Measurements from ENCODE around the gene SPOCD1.

SPOCD1 gene

DNA sequence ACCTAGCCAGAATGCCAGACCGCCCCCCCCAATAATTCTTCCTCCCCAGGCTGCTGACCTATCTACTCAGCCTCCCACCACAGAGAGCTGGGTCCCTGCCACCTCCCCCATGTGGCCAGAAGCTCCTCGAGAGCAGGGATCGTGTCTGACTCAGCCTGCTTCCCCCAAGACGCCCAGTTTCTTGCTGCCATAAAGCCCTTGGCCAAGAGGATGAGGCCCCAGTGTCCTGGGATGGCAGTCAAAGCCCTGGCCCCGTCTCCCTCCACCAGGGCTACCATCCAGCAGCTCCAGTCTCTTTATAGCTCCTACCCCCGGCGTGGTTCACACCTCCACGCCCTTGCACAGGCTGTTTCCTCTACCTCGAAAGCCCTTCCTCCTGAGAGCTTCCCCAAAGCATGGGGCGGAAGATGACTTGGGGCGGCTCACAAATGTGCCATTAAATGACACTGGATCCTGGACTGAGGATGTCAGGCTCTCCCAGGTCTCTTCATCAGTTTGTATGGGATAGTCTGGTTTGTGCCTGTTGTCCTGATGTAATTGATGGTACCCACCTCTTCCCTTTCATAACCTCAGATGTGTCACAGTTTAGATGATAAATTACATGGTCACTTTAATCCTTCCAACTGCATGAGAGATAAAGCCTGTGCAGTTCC, 64.8 kb downstream of the SPOCD1 start:
- Histone ChIP-seq H3K9me3 (ENCODE audit: control insufficient read depth, insufficient read depth, low read depth, low read length) (no peaks in the 10 kb centered on the region), H3K4me1 (ENCODE audit: control insufficient read depth, insufficient read depth, low read length) (no peaks in the 10 kb centered on the region; the same call in 1 of the 2 replicates), H3K4me3 (ENCODE audit: low read depth, low read length) (no peak overlapping the region), H3K36me3 (ENCODE audit: control insufficient read depth in 2 of 2, insufficient read depth in 1 of 2, low read length in 2 of 2) (peaks cover 0 to 8% of the 10 kb centered on the region in 2 experiments; a peak in 1 of 3 replicates), H3K27ac (ENCODE audit: extremely low read depth, low read depth, low read length) (no peak overlapping the region)
- POLR2A ChIA-PET = no interaction called here
- CTCF ChIA-PET = interaction anchor here (0.6 to 1.5 kb wide), 4 partner anchors 29 to 350 kb away, joined by 3 to 6 read pairs (median 4); no protein-coding TSS in a partner anchor
- TF ChIP-seq, protein P1, sequence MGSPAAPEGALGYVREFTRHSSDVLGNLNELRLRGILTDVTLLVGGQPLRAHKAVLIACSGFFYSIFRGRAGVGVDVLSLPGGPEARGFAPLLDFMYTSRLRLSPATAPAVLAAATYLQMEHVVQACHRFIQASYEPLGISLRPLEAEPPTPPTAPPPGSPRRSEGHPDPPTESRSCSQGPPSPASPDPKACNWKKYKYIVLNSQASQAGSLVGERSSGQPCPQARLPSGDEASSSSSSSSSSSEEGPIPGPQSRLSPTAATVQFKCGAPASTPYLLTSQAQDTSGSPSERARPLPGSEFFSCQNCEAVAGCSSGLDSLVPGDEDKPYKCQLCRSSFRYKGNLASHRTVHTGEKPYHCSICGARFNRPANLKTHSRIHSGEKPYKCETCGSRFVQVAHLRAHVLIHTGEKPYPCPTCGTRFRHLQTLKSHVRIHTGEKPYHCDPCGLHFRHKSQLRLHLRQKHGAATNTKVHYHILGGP (tag by site-specific recombination; IDR thresholded peaks at IDR 0.05) = peak; percentile 38; the same call in 1 of the 2 replicates
- TF ChIP-seq, protein P2, sequence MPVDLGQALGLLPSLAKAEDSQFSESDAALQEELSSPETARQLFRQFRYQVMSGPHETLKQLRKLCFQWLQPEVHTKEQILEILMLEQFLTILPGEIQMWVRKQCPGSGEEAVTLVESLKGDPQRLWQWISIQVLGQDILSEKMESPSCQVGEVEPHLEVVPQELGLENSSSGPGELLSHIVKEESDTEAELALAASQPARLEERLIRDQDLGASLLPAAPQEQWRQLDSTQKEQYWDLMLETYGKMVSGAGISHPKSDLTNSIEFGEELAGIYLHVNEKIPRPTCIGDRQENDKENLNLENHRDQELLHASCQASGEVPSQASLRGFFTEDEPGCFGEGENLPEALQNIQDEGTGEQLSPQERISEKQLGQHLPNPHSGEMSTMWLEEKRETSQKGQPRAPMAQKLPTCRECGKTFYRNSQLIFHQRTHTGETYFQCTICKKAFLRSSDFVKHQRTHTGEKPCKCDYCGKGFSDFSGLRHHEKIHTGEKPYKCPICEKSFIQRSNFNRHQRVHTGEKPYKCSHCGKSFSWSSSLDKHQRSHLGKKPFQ (tag by site-specific recombination; IDR thresholded peaks at IDR 0.05) = 0 out of 2 replicates have a peak, but pooled peaks have one; percentile 30
- TF ChIP-seq ZBTB48 (tag by site-specific recombination; IDR thresholded peaks at IDR 0.05) (peak; percentile 26; the same call in 1 of the 2 replicates), ZNF707 (tag by site-specific recombination; IDR thresholded peaks at IDR 0.05) (no peak), ZFHX2 (tag by site-specific recombination; conservative IDR thresholded peaks at IDR 0.05) (peak; percentile 34), ZNF48 (tag by site-specific recombination; IDR thresholded peaks at IDR 0.05) (no peak), SP7 (tag by site-specific recombination; IDR thresholded peaks at IDR 0.05) (peak; percentile 64)
- TF ChIP-seq, protein P3, sequence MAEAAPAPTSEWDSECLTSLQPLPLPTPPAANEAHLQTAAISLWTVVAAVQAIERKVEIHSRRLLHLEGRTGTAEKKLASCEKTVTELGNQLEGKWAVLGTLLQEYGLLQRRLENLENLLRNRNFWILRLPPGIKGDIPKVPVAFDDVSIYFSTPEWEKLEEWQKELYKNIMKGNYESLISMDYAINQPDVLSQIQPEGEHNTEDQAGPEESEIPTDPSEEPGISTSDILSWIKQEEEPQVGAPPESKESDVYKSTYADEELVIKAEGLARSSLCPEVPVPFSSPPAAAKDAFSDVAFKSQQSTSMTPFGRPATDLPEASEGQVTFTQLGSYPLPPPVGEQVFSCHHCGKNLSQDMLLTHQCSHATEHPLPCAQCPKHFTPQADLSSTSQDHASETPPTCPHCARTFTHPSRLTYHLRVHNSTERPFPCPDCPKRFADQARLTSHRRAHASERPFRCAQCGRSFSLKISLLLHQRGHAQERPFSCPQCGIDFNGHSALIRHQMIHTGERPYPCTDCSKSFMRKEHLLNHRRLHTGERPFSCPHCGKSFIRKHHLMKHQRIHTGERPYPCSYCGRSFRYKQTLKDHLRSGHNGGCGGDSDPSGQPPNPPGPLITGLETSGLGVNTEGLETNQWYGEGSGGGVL (tag by site-specific recombination; IDR thresholded peaks at IDR 0.05) = peak; percentile 85
- TF ChIP-seq, protein P4, sequence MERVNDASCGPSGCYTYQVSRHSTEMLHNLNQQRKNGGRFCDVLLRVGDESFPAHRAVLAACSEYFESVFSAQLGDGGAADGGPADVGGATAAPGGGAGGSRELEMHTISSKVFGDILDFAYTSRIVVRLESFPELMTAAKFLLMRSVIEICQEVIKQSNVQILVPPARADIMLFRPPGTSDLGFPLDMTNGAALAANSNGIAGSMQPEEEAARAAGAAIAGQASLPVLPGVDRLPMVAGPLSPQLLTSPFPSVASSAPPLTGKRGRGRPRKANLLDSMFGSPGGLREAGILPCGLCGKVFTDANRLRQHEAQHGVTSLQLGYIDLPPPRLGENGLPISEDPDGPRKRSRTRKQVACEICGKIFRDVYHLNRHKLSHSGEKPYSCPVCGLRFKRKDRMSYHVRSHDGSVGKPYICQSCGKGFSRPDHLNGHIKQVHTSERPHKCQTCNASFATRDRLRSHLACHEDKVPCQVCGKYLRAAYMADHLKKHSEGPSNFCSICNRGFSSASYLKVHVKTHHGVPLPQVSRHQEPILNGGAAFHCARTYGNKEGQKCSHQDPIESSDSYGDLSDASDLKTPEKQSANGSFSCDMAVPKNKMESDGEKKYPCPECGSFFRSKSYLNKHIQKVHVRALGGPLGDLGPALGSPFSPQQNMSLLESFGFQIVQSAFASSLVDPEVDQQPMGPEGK (tag by site-specific recombination; IDR thresholded peaks at IDR 0.05) = 0 out of 2 replicates have a peak, but pooled peaks have one; percentile 10

DNA sequence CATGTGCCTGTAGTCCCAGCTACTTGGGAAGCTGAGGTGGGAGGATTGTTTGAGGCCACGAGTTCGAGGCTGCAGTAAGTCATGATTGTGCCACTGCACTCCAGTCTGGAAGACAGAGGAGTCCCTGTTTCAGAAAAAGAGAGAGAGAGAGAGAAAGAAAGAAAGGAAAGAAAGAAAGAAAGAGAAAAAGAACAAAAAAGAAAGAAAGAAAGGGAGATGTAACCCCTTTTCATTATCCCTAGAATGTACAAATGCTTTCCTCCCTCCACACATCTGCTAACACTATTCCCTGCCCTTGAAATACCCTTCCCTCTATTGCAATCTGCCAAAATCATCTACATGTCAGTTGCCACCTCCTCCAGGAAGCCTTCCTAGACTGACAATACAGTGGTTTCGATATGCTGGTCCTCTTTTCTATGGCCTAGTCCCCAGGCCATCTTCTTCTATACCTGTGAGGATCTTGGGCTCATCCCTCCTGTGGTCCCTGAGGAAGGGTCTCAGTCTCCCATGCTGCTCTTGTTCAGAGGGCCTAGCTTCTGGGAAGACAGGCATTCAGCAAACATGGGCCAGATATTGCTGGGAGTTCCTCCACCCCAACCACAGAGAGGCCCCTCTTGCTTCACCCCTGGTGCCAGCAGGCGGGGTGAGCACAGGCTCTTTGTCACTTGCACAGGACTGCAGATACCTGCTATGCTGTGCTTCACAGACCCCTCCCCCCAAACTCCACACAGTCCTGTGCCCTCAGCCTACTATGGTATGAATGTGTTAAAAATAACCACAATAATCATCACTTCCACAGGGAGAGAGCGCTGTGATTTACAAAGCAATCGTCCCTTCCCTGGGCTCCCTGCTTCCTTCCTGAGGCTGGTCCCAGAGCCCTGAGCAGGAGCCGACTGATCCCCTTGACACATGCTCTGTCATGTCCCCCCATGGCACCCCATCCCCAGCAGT, 65.8 kb downstream of the SPOCD1 start:
- H3K9me3 ChIP-seq (ENCODE audit: control insufficient read depth, insufficient read depth, low read depth, low read length) = no peaks in the 10 kb centered on the region
- ChIA-PET CTCF (interaction anchor here (0.7 to 2.4 kb wide), 2 partner anchors 85 to 355 kb away, joined by 3 to 9 read pairs; no protein-coding TSS in a partner anchor), POLR2A (interaction anchor here (1.1 kb wide), 1 partner anchor 10 kb away, joined by 7 read pairs; no protein-coding TSS in a partner anchor)
- no peak overlapping the region for H3K27ac ChIP-seq (ENCODE audit: extremely low read depth, low read depth, low read length)
- H3K36me3 ChIP-seq (ENCODE audit: control insufficient read depth in 2 of 2, insufficient read depth in 1 of 2, low read length in 2 of 2) = no peaks in the 10 kb centered on the region
- no peaks in the 10 kb centered on the region; the same call in 1 of the 2 replicates for H3K4me1 ChIP-seq (ENCODE audit: control insufficient read depth, insufficient read depth, low read length)
- H3K4me3 ChIP-seq (ENCODE audit: low read depth, low read length) = no peak overlapping the region
- TF ChIP-seq RBAK (tag by site-specific recombination; IDR thresholded peaks at IDR 0.05) (no peak), PRDM1 (tag by site-specific recombination; IDR thresholded peaks at IDR 0.05) (peak; percentile 73), ZNF76 (tag by site-specific recombination; IDR thresholded peaks at IDR 0.05; ENCODE audit: borderline replicate concordance, low read depth) (no peak), KLF8 (tag by site-specific recombination; IDR thresholded peaks at IDR 0.05) (no peak), ZNF114 (tag by site-specific recombination; IDR thresholded peaks at IDR 0.05) (no peak)
- TF ChIP-seq, protein P5, sequence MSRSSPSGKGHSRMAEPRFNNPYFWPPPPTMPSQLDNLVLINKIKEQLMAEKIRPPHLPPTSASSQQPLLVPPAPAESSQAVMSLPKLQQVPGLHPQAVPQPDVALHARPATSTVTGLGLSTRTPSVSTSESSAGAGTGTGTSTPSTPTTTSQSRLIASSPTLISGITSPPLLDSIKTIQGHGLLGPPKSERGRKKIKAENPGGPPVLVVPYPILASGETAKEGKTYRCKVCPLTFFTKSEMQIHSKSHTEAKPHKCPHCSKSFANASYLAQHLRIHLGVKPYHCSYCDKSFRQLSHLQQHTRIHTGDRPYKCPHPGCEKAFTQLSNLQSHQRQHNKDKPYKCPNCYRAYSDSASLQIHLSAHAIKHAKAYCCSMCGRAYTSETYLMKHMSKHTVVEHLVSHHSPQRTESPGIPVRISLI (tag by site-specific recombination; IDR thresholded peaks at IDR 0.05) = no peak
- TF ChIP-seq, protein P6, sequence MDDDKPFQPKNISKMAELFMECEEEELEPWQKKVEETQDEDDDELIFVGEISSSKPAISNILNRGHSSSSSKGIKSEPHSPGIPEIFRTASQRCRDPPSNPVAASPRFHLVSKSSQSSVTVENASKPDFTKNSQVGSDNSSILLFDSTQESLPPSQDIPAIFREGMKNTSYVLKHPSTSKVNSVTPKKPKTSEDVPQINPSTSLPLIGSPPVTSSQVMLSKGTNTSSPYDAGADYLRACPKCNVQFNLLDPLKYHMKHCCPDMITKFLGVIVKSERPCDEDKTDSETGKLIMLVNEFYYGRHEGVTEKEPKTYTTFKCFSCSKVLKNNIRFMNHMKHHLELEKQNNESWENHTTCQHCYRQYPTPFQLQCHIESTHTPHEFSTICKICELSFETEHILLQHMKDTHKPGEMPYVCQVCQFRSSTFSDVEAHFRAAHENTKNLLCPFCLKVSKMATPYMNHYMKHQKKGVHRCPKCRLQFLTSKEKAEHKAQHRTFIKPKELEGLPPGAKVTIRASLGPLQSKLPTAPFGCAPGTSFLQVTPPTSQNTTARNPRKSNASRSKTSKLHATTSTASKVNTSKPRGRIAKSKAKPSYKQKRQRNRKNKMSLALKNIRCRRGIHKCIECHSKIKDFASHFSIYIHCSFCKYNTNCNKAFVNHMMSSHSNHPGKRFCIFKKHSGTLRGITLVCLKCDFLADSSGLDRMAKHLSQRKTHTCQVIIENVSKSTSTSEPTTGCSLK (tag by site-specific recombination; IDR thresholded peaks at IDR 0.05) = no peak
- TF ChIP-seq, protein P7, sequence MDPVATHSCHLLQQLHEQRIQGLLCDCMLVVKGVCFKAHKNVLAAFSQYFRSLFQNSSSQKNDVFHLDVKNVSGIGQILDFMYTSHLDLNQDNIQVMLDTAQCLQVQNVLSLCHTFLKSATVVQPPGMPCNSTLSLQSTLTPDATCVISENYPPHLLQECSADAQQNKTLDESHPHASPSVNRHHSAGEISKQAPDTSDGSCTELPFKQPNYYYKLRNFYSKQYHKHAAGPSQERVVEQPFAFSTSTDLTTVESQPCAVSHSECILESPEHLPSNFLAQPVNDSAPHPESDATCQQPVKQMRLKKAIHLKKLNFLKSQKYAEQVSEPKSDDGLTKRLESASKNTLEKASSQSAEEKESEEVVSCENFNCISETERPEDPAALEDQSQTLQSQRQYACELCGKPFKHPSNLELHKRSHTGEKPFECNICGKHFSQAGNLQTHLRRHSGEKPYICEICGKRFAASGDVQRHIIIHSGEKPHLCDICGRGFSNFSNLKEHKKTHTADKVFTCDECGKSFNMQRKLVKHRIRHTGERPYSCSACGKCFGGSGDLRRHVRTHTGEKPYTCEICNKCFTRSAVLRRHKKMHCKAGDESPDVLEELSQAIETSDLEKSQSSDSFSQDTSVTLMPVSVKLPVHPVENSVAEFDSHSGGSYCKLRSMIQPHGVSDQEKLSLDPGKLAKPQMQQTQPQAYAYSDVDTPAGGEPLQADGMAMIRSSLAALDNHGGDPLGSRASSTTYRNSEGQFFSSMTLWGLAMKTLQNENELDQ (tag by site-specific recombination; IDR thresholded peaks at IDR 0.05; ENCODE audit: low read depth) = no peak

All from HEK293 (cell line).